ENCODE data around the gene MYORG.

MYORG gene

DNA sequence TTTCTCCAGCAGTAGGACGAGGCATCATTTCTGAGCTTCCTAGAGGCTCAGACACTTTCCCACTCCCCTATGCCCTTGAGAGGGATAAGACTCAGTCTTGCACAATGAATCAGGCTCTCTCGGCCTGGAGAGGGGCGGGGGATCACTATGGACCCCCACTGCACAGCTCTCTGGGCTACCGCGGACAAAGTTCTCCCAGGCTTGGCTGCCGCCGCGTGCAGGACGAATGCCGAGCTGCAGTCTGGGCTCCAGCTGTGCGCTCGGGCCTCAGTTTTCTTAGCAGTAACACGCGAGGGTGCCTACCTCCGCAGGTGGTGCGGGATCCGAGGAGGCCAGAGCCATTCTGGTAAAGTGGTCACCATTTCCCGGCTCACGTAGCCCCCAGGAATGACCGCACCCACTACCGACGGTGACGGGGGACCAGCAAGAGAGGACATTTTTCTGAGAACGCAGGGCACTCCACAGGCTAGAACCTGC lies 3.4 kb upstream of the MYORG start:
- TF ChIP-seq, protein P1, sequence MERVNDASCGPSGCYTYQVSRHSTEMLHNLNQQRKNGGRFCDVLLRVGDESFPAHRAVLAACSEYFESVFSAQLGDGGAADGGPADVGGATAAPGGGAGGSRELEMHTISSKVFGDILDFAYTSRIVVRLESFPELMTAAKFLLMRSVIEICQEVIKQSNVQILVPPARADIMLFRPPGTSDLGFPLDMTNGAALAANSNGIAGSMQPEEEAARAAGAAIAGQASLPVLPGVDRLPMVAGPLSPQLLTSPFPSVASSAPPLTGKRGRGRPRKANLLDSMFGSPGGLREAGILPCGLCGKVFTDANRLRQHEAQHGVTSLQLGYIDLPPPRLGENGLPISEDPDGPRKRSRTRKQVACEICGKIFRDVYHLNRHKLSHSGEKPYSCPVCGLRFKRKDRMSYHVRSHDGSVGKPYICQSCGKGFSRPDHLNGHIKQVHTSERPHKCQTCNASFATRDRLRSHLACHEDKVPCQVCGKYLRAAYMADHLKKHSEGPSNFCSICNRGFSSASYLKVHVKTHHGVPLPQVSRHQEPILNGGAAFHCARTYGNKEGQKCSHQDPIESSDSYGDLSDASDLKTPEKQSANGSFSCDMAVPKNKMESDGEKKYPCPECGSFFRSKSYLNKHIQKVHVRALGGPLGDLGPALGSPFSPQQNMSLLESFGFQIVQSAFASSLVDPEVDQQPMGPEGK (CRISPR knock-in tag; IDR thresholded peaks at IDR 0.05; ENCODE audit: borderline replicate concordance) = no peak
- no peak for TF ChIP-seq ZFP30 (CRISPR knock-in tag; IDR thresholded peaks at IDR 0.05)
- TF ChIP-seq, protein P2, sequence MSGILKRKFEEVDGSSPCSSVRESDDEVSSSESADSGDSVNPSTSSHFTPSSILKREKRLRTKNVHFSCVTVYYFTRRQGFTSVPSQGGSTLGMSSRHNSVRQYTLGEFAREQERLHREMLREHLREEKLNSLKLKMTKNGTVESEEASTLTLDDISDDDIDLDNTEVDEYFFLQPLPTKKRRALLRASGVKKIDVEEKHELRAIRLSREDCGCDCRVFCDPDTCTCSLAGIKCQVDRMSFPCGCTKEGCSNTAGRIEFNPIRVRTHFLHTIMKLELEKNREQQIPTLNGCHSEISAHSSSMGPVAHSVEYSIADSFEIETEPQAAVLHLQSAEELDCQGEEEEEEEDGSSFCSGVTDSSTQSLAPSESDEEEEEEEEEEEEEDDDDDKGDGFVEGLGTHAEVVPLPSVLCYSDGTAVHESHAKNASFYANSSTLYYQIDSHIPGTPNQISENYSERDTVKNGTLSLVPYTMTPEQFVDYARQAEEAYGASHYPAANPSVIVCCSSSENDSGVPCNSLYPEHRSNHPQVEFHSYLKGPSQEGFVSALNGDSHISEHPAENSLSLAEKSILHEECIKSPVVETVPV (CRISPR knock-in tag; IDR thresholded peaks at IDR 0.05) = no peak
- no peak for TF ChIP-seq ISL1 (CRISPR knock-in tag; IDR thresholded peaks at IDR 0.05)
- no peak for TF ChIP-seq TCF4 (CRISPR knock-in tag; IDR thresholded peaks at IDR 0.05; ENCODE audit: borderline replicate concordance)
- no peak for TF ChIP-seq ESRRG (CRISPR knock-in tag; IDR thresholded peaks at IDR 0.05)
- TF ChIP-seq BACH2 (CRISPR knock-in tag; IDR thresholded peaks at IDR 0.05; ENCODE audit: borderline replicate concordance) = no peak
- no peak for TF ChIP-seq ZFP3 (CRISPR knock-in tag; IDR thresholded peaks at IDR 0.05)
- TF ChIP-seq, protein P3, sequence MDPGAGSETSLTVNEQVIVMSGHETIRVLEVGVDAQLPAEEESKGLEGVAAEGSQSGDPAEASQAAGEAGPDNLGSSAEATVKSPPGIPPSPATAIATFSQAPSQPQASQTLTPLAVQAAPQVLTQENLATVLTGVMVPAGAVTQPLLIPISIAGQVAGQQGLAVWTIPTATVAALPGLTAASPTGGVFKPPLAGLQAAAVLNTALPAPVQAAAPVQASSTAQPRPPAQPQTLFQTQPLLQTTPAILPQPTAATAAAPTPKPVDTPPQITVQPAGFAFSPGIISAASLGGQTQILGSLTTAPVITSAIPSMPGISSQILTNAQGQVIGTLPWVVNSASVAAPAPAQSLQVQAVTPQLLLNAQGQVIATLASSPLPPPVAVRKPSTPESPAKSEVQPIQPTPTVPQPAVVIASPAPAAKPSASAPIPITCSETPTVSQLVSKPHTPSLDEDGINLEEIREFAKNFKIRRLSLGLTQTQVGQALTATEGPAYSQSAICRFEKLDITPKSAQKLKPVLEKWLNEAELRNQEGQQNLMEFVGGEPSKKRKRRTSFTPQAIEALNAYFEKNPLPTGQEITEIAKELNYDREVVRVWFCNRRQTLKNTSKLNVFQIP (CRISPR knock-in tag; IDR thresholded peaks at IDR 0.05; ENCODE audit: borderline replicate concordance, low read depth) = no peak
- no peak for TF ChIP-seq ZNF565 (CRISPR knock-in tag; conservative IDR thresholded peaks at IDR 0.05; ENCODE audit: low read depth)
- no peak for ATAC-seq

DNA sequence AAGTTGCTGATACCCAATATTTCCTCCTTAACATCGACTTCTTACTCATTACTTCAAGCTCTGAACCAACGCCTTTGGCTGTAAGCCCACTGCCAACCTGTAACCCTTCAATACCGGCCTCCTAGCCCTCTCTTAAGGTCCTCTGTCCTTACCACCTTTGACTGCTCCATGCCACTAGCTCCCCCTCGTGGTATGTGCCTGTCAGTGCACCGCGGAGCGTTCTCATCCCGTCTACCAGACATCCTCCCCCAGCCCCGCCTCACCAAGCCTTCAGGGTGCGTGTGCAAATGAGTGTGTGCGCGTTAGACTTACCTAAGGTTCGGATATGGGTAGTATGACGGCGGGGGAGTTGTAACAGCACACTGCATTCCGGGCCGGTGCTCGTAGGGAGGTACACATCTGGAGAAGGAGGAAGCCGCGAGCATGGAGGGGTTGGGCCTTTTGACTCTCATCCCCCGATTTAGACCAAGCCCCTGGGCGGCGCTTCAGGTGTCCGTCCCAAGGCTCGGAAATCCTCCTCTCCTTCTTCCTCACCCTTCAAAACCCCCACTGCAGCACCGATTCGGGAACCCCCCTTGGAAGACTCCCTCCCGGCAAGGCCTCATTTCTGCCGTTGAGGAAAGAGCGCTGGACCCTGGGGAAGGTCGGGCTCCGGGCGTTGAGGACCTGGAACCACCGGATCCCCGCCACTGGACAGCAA lies 2.8 kb upstream of the MYORG start:
- TF ChIP-seq RARB (CRISPR knock-in tag; IDR thresholded peaks at IDR 0.05) = no peak
- TF ChIP-seq, protein P1 (CRISPR knock-in tag; IDR thresholded peaks at IDR 0.05; ENCODE audit: borderline replicate concordance) = no peak
- peak; percentile 47 for ATAC-seq

DNA sequence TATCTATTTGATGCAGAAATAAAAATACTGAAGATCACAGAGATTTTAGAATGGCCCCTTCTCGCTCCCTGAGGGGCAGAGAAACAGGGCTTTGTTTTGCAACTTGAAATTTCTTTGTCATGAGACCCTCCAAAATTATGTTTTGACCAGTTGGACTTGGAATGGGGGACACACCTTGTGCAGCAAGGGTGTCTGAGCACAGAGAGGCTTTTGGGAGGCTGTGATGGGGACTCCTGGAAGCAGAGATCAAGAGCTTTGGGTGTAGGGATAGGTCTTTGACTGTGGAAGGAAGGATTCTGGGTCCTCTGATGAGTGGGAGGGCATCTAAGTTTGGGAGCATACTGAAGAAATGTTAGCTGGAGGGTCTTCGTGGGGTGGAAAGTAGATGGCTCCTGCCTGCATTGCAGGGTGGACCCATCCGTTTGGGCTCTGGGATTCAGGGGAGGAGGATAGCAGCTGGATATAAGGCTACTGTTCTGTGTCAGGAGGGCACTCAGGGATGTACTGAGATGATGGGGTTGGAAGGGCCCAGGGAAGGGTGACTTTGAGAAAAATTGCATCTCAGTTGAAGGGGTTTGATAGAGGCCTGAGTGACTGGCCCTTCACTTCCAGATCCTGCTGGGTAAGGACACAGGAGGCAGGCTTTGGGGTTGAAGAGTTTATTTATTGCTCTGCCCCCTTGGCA lies 1.8 kb upstream of the MYORG start:
- no peak for ATAC-seq
- no peak for TF ChIP-seq ISL1 (CRISPR knock-in tag; IDR thresholded peaks at IDR 0.05)
- TF ChIP-seq ZFP30 (CRISPR knock-in tag; IDR thresholded peaks at IDR 0.05) = no peak
- no peak for TF ChIP-seq TCF4 (CRISPR knock-in tag; IDR thresholded peaks at IDR 0.05; ENCODE audit: borderline replicate concordance)
- no peak for TF ChIP-seq ESRRG (CRISPR knock-in tag; IDR thresholded peaks at IDR 0.05)
- TF ChIP-seq, protein P4, sequence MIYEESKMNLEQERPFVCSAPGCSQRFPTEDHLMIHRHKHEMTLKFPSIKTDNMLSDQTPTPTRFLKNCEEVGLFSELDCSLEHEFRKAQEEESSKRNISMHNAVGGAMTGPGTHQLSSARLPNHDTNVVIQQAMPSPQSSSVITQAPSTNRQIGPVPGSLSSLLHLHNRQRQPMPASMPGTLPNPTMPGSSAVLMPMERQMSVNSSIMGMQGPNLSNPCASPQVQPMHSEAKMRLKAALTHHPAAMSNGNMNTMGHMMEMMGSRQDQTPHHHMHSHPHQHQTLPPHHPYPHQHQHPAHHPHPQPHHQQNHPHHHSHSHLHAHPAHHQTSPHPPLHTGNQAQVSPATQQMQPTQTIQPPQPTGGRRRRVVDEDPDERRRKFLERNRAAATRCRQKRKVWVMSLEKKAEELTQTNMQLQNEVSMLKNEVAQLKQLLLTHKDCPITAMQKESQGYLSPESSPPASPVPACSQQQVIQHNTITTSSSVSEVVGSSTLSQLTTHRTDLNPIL (CRISPR knock-in tag; IDR thresholded peaks at IDR 0.05; ENCODE audit: low read depth) = no peak
- no peak for TF ChIP-seq ZFP3 (CRISPR knock-in tag; IDR thresholded peaks at IDR 0.05)
- no peak for TF ChIP-seq CSDC2 (CRISPR knock-in tag; IDR thresholded peaks at IDR 0.05)
- no peak for TF ChIP-seq GLIS3 (CRISPR knock-in tag; IDR thresholded peaks at IDR 0.05)
- TF ChIP-seq, protein P5, sequence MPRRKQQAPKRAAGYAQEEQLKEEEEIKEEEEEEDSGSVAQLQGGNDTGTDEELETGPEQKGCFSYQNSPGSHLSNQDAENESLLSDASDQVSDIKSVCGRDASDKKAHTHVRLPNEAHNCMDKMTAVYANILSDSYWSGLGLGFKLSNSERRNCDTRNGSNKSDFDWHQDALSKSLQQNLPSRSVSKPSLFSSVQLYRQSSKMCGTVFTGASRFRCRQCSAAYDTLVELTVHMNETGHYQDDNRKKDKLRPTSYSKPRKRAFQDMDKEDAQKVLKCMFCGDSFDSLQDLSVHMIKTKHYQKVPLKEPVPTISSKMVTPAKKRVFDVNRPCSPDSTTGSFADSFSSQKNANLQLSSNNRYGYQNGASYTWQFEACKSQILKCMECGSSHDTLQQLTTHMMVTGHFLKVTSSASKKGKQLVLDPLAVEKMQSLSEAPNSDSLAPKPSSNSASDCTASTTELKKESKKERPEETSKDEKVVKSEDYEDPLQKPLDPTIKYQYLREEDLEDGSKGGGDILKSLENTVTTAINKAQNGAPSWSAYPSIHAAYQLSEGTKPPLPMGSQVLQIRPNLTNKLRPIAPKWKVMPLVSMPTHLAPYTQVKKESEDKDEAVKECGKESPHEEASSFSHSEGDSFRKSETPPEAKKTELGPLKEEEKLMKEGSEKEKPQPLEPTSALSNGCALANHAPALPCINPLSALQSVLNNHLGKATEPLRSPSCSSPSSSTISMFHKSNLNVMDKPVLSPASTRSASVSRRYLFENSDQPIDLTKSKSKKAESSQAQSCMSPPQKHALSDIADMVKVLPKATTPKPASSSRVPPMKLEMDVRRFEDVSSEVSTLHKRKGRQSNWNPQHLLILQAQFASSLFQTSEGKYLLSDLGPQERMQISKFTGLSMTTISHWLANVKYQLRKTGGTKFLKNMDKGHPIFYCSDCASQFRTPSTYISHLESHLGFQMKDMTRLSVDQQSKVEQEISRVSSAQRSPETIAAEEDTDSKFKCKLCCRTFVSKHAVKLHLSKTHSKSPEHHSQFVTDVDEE (CRISPR knock-in tag; IDR thresholded peaks at IDR 0.05) = no peak
- no peak for TF ChIP-seq BACH2 (CRISPR knock-in tag; IDR thresholded peaks at IDR 0.05; ENCODE audit: borderline replicate concordance)
- no peak for TF ChIP-seq ZC3H10 (CRISPR knock-in tag; IDR thresholded peaks at IDR 0.05)
- TF ChIP-seq OSR1 (CRISPR knock-in tag; IDR thresholded peaks at IDR 0.05) = no peak
- TF ChIP-seq ZNF70 (CRISPR knock-in tag; IDR thresholded peaks at IDR 0.05) = no peak
